LHCN-M2 (cell line): ENCODE measurements around the gene SHTN1. TPM values are rescaled to one million over a fixed set of nuclear protein-coding genes. Genes with fewer than 3 reads are reported as not detected.

Source experiments
- DNase-seq: peaks from one replicate; pipeline ENCODE4 v3.0.0-alpha.2; 2012; ENCODE audit warnings: low read depth
- total RNA-seq: library from RNA; depleted of rRNA; stranded (reverse); fragments of >200 nt; gene quantifications from 2 replicates; pipeline ENCODE4 v1.2.3, GENCODE V29; 2014

Gene SHTN1
- total RNA-seq, 1 experiment from 2014 or later = 3.7 TPM

DNA sequence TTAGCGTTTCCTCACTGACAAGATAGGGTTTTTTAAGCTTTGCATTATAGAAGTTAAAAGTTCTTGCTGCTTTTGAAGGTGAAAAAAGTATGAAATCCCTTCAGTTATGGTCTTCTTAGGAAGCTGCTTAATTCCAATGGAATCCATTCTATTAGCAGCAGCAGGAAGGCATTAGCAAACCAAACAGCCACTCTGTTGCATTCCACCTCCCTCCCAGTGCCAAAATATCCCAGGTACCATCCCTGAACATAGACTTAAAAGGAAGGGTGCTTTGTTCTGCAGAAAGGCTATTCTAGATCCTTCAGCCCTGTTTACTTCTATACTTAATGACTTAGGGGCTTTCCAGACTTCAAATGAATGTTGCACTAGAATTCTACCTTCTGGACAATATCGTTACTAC lies 131.9 kb downstream of the SHTN1 start:
- no peak for DNase-seq

GRCh38 chr10:116870949-116871348 lies 134.0 kb downstream of the SHTN1 start:
- no peak for DNase-seq

- no peak for DNase-seq
Observed at GRCh38 chr10:116868722-116869121, 136.3 kb downstream of the SHTN1 start.

DNA sequence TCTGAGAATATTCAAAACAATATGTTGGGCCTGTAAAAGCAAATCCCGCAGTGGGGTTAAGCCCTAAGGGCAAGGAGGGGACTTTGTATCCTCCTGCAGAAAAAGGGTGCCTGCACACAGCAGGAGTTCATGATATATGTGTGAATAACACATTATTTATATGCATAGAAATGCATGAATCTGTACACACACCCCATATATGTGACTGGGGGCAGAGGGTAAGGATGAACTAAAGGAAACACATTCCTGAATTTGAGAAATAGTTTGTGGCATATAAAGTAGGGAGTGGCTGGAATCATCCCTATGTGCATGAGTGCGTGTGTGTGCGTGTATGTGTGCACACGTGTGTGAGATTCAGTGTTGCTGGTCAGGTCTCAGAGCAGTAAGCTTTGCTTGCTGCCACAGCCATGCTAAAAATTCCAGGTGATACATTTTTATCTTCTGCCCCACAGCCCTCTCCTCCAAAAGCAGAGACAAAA lies 136.8 kb downstream of the SHTN1 start:
- DNase-seq = no peak

- DNase-seq = peak; percentile 18
Observed at GRCh38 chr10:116866987-116867595, 137.9 kb downstream of the SHTN1 start.

DNA sequence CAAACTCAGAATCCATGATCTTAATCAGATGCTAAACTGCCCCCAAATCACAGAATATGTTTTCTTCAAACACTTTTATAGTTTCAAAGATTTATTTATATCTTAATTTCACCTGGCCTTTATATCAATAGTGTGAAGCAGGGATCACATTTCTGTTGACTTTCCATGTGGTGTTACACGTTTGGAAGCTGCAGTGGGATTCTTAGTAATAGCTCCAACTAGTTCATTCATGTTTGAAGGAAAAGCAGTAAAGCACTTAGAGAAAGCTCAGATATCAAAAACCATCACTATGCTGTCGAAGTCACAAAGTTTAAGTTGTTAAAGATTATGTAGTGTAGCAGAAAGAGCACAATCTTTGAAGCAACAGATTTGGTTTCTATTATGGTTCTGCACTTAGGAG lies 138.9 kb downstream of the SHTN1 start:
- no peak for DNase-seq

DNA sequence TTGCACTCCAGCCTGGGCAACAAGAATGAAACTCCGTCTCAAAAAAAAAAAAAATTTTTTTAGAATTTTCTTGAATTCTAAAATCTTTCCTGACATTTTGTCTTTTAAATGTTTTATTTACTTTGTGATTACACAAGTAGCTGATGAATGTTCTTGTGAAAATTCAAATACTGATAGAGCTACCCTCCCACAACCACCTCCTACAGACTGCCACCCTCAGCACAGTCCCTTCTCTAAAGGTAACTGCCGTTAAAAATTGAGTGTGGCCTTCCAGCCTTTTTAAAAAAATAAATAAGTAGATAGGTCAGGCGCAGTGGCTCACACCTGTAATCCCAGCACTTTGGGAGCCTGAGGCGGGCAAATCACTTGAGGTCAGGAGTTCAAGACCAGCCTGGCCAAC lies 140.6 kb downstream of the SHTN1 start:
- DNase-seq = no peak

GRCh38 chr10:116861796-116862195 lies 143.2 kb downstream of the SHTN1 start:
- DNase-seq = no peak

GRCh38 chr10:116857156-116857555 lies 147.8 kb downstream of the SHTN1 start:
- no peak for DNase-seq

DNA sequence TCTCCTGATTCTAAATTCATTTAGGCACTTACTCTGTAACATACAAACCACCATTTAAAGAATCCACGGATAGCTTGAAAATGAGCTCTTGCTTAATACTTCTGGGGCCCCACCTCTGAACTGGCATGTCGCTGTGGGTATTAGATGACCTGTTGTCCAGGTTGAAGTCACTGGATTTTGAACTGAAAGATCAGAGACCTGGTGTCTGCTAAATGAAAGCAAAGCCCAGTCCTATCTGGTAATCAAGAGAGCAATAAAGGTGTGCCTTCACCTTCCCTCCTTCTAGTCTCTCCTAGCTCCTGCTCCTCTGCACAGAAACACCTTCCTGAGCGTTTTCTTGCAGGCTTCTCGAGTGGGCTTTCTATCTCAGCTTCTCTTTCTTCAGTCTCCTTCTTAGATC lies 151.3 kb downstream of the SHTN1 start:
- DNase-seq = no peak

DNA sequence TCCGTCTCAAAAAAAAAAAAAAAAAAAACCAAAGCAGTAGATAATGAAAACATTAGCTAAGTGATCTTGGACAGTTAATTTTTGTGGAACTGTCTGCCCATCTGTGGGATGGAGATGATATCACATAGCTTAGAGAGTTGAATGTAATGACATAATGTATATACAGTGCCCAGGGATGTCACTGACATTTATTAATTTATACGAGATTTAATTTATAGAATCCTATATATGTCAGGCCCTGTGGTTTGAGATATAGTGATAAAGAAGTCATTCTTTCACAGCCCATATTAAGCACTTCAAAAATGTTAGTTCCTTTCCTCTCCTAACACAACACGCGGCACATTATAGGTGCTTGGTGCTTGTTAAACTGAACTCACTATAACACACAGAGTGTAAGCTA lies 151.7 kb downstream of the SHTN1 start:
- DNase-seq = no peak

DNA sequence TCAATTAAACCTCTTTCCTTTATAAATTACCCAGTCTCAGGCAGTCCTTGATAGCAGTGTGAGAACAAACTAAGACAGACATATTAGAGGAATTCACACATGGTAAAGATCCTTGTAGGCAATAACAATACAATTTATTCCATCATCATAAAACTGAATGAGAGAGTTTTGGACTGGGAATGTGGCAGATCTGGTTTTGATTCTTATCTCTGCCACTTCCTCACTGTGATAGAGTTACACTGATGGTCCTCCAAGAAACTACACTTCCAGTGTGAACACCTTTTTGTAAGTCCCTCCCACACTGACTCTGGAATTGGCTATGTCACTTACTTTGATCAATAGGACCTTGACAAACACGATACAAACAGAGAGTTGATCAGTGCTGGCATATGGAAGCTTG lies 152.7 kb downstream of the SHTN1 start:
- no peak for DNase-seq

GRCh38 chr10:116850058-116850611 lies 154.9 kb downstream of the SHTN1 start:
- DNase-seq = no peak

DNA sequence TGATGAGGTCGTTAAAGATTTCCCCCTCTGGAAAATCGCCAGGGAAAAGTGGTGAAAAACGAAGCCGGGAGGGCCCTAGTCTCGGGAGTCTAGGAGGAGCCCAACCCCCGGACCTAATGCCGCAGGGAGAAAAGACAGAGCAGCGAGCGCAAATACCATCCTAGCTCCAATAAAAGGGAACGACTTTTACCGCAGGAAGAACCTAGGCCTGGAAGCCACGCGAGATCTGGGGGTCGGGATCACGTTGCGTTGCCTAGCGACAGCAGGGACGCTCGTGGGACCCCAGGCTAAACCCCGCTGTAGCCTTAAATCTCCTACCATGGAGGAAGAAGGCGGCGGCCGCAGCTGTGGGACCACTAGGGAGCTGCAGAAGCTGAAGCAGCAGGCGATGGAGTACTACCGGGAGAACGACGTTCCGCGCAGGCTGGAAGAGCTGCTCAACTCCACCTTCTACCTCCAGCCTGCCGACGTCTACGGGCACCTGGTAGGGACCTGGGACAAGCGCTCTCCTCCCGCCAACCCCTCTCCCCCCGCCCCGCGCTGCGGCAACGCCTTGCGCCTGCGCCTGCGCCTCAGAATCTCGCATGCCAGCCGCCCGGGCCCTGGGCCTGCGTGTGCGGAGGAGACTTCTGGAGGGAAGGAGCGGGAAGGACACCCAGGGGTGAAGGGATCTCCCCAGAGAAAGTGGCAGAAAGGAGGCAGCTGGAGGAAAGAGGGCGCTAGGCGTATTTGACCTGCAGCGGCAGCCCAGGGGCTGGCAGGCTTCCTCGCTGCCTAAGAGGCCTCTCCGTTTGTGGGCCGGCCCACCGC lies 155.5 kb downstream of the SHTN1 start, which contains the start of gene ENO4:
TSS of gene ENO4 (plus strand) at position 252 of the 810 bp plus-strand sequence. CDS start at position 320, 68 bp downstream.
- DNase-seq = peak; percentile 75

- DNase-seq = no peak
Observed at GRCh38 chr10:116848944-116849247, 156.1 kb downstream of the SHTN1 start.

- DNase-seq = peak; percentile 15
Observed at GRCh38 chr10:116848032-116848943, 156.7 kb downstream of the SHTN1 start.

DNA sequence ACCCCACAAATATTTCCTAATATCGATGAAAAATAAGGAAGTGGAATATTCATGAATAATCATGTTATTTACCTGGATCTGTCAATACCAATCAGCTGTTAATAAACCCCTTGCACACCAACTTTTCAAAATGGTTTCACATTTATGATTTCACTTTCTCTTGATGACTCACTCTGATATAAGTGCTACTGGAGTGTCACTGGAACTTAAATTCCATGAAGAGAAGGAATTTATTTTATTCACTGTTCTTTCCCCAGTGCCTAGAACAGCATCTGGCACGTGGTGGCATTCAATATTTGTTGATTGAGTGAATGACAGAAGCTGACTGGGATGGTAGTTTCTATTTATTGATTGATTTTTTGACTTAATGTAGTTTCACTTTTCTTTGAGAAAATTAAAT lies 159.2 kb downstream of the SHTN1 start:
- no peak for DNase-seq

- no peak for DNase-seq
Observed at GRCh38 chr10:116840389-116841075, 164.5 kb downstream of the SHTN1 start.

DNA sequence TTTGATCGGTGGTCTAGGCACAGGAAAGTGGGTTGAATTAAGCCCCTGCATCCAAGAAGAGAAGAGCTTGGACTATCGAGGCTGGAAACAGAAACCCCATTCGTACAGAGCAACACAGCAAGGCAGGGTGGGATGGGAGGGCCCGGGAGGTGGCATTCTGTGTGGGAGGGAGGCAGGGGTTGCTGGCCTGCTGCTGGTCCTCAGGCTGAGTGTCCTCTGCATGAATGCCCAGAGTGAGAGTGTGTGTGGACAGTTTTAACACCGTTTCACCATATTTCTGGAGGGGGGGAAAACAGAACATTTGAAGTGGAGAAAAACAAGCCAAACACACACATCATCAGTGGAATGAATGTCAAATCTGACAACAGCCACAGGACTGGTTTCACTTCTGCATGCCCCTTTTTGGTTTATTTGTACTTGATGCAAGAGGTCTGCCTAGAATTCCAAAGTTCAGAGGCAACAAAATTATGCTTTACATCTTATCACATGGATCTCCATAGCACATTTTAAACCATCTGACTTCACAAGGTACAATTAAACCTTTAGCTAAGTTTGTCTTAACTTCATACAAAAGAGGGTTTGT lies 166.8 kb downstream of the SHTN1 start:
- DNase-seq = no peak

GRCh38 chr10:116836902-116837523 lies 168.0 kb downstream of the SHTN1 start:
- no peak for DNase-seq
